GM21619 (cell line): Measurements from ENCODE around the gene CEP44.
"Not testable (repeated sequence)": the region's sequence is repeated elsewhere in the genome, so short reads cannot be mapped to it uniquely, and the experiment has no call there.

Experiments
- ATAC-seq: cut with Tn5 transposase; IDR thresholded peaks from one replicate; pipeline ENCODE4 v1.9.1; 2021; ENCODE audit not compliant: unreplicated experiment

CEP44 gene

GRCh38 chr4:174320494-174321199 lies 36.9 kb downstream of the CEP44 start:
- ATAC-seq: no peak

GRCh38 chr4:174324236-174324635 lies 40.5 kb downstream of the CEP44 start:
- ATAC-seq: no peak

- ATAC-seq: no peak
These were observed 41.0 kb downstream of the CEP44 start for GRCh38 chr4:174324725-174325124.

DNA sequence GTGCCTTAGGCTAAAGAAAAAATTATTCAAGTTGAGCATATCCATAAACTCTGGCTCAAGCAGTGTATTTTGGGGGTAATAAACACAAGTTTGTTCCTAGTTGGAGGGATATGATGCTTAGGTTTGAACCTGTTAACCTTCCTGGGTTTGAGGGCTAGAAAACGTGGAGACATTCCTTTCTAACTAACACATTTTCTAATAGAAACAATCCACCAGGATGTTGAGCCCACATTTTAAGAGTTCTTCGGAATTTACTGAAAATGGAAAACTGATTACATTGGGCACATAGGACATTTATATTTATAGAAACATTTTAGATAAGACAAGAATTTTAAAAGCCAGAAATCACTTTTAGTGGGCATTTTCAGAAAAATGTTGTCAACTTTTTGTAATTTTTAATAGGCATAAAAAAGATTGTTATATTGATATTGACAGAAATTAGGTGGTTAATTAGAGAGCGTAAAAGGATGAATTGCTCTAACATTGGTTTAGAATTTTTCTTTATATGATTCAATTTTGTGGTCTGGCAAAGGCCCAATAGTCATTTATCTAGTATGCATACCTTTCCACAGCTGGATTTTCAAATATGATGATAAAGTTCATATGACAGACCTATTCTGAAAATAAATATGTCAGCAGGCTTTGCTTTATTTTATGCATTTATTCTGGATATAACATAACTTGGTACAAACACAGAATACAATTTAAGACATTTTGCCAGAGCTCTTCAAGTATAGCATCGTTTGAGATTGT lies 49.2 kb downstream of the CEP44 start:
- no peak for ATAC-seq

- ATAC-seq: peak; percentile 99
These were observed 50.9 kb downstream of the CEP44 start for GRCh38 chr4:174334628-174335027.

GRCh38 chr4:174340714-174341113 lies 57.0 kb downstream of the CEP44 start:
- ATAC-seq: no peak

DNA sequence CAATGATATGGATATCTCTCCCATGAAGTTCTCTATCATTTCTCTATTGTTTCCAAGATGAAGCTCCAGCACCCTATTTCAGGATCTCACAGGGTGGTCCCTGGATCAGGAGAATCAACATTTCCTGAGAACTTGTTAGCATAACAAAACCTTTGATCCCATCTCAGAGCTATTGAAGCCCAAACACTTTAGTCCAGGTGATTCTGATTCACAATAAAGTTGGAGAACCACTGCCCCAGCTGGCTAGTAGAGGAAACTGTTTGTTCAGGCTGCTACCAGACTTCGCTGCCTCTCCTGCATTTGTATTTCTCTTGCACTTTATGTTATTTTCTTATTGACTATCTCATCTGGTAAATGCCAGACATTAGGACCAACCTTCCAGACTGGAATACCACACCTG lies 65.4 kb downstream of the CEP44 start:
- no peak for ATAC-seq

DNA sequence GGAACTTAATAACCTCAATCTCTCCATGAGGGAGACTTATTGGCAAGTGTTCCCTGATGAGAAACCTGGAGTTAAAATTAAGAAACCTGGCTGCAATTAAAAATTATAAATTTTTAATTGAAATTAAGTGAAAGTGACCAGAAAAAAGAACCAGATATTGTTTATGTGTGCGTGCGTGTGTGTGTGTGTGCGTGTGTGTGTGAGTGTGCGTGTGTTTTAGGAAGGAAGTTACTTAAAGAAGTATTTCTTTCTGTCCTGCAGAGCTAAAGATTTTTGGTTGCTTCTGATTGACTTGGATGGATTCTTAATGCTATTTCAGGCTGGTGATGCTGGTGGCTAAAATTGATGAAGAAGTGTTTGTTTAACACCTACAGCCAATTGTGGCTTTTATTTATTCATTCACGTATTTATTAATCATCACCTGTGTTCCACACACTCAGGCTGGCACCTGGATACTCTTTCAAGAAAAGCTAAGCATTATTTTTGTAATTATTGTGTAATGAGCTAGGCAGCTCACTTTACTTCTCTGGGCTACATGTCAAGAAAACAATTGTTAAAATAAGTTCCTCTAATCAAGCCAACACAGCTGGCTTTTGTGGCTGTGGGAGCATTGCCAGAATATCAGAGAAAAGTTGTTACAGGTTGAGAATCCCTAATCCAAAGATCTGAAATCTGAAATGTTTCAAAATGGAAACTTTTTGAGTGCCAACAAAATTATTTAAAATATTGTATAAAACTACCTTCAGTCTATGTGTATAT lies 68.5 kb downstream of the CEP44 start:
- ATAC-seq: no peak

DNA sequence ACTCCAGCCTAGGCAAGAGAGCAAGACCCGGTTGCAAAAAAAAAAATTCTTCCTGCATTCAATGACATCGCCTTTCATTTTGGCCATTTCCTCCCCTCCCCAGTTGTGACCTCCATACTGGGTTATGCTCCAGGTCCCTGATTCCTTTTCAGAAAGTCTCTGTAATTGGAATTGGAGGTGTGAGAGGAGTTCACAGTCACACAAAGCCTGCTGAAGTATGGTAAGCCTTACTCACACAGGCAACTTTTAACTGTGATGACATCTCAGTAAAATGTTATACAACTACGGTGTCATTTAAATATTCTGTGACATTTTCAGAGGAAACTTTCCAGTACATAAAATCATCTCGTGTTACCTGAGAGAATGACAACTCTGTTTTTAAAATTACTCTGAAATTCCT lies 73.6 kb downstream of the CEP44 start:
- no peak for ATAC-seq

- peak; percentile 38 for ATAC-seq
These were observed 74.7 kb downstream of the CEP44 start for GRCh38 chr4:174358410-174358809.

GRCh38 chr4:174358829-174359228 lies 75.1 kb downstream of the CEP44 start:
- ATAC-seq: peak; percentile 99

DNA sequence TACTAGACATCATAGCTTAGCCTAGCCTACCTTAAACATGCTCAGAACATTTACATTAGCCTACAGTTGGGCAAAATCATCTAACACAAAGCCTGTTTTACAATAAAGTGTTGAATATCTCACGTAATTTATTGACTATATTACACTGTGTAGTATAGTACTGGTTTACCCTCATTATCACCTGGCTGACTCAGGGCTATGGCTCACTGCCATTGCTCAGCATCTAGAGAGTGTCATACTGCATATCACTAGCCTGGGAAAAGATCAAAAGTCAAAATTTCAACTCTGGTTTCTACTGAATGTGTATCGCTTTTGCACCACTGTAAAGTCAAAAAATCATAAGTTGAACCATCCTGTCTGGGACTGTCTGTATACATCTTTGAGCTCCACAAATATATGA lies 78.6 kb downstream of the CEP44 start:
- ATAC-seq: no peak

DNA sequence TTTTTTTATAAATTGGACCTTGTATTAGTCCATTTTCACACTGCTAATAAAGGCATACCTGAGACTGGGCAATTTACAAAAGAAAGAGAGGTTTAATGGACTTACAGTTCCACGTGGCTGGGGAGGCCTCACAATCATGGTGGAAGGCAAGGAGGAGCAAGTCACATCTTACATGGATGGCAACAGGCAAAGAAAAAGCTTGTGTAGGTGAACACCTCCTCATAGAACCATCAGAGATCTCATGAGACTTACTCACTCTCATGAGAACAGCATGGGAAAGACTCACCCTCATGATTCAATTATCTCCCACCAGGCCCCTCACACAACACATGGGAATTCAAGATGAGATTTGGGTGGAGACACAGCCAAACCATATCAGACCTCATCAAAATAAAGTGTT lies 80.1 kb downstream of the CEP44 start:
- not testable (repeated sequence) for ATAC-seq

DNA sequence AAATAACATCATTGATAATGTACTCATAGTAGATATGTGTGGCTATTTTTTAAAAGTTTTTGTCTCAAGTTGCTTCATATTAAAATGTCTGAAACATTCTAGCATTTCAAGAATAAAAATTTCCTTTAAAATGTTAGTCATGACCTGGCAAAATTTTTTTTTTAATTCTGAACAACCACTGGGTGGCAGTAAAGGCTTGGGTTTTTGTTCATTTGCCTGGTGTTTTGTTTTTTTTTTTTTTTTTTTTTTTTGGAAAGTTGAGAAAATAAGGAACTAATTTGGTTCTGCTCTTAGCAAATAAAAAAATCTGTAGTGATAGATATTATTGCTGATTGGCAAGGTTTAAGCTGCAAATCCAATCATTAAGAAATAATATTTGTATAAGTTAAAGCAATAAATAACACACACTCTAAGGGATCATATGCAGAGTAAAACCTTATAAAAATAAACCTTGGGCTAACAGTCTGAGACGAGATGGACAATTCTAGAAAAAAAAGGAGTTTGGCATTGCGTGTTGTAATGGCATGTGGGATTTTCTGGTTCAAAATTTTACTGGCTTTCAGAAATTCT lies 81.4 kb downstream of the CEP44 start:
- no peak for ATAC-seq

DNA sequence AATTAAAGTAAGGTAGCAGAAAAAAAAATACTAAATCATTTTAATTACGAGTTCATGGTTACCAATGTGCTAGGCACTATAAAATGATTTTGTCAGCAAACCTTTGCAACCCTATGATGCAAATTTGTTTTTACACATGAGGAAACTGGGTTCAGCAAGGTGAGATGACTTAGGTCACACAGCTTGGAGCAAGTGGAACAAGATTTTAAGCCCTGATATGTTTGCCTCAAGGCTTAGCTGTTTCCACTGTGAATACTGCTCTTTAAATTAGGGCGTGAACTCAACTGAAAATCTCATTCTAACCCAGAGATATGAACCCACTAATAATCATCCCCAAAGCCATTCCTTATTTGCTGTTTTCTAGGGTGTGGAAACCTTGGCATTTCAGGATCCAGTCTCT lies 86.3 kb downstream of the CEP44 start:
- no peak for ATAC-seq

GRCh38 chr4:174373821-174374220 lies 90.1 kb downstream of the CEP44 start:
- ATAC-seq: no peak

GRCh38 chr4:174375422-174375821 lies 91.7 kb downstream of the CEP44 start:
- no peak for ATAC-seq

DNA sequence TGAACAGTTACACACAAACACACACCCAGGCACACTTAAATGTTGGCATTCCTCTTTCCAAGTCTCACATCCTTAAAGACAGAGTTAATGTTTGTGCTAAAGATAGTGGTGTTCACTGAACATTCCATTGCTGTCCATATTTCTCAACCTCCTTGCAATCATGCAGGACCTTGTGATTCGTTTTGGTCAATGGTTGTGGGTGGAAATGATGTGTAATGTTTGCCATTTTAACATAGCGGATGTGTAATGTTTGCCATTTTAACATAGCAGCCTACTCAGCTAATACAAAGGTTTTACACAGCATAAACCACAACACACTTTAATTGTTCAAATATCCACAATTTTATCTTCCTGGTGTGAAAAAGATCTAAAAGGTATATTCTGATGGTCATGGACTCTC lies 93.9 kb downstream of the CEP44 start:
- ATAC-seq: no peak

DNA sequence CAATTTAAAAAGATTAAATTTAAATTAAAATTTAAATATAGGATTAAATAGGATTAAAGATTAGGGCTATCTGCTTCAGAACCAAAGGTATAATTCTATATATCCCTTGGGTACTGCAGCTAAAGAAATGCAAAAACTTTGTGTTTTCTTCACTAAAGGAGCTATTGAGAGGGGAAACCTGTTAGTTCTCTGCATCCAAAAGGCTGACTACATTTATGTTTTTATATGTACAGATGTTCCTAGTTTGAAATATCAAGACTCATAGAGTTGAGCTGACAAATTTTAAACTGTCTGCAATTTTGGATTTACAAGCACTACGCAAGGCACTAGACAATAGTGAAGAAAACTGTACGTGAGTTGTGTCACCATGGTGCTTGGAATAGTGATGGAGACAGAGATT lies 95.2 kb downstream of the CEP44 start:
- no peak for ATAC-seq

GRCh38 chr4:174380206-174380605 lies 96.5 kb downstream of the CEP44 start:
- not testable (repeated sequence) for ATAC-seq

DNA sequence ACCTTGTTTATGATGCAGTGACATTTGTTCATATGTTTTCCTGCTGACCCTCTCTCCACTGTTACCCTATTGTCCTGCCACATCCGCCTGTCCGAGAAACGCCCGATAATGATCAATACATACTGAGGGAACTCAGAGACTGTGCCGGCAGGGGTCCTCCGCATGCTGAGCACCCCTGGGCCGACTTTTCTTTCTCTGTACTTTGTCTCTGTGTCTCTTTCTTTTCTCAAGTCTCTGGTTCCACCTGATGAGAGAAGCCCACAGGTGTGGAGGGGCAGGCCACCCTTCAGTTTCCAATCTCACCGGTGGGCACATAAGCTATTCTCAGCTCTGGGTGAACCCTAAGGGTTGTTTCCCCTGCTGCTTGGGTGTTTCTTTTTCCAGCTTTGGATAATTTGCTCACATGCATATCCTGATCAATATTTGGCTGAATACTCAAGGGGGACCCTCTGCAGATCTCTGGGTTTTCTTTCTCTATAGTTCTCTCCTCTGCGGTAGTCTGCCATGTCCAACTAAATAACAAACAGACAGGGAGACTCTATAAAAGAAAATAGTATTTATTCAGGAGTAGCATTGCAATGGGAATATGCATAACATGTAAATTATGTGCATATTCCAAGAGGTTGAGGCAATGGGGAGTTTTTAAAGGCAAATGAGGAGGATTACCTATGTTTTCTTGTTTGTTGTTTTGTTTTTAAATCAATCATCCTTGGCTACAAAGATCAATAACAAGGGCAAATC lies 97.2 kb downstream of the CEP44 start:
- ATAC-seq: no peak
